H9 (cell line): ENCODE measurements around the gene CD226. TPM values are rescaled to one million over a fixed set of nuclear protein-coding genes. Genes with fewer than 3 reads are reported as not detected.

ENCODE experiments used
- DNase-seq: peaks from one replicate; pipeline ENCODE4 v3.0.0-alpha.2; 2017
- H2AFZ ChIP-seq: one replicate; pipeline ENCODE4 v1.6.1; 2013; ENCODE audit warnings: mild to moderate bottlenecking, low read length, control low read depth, moderate library complexity
- H2AK5ac ChIP-seq: 2 replicates; pipeline ENCODE4 v1.6.1; 2013; ENCODE audit warnings: low read length, control low read depth, mixed read lengths; ENCODE audit not compliant: insufficient read length
- H2BK120ac ChIP-seq: one replicate; pipeline ENCODE4 v1.6.1; 2013; ENCODE audit warnings: low read depth, mild to moderate bottlenecking, low read length, control low read depth, inconsistent platforms; ENCODE audit not compliant: poor library complexity, severe bottlenecking
- H2BK12ac ChIP-seq: 2 replicates; pipeline ENCODE4 v1.6.1; 2013; ENCODE audit warnings: low read length, control low read depth, mixed read lengths, low read depth; ENCODE audit not compliant: insufficient read length
- H2BK15ac ChIP-seq: 2 replicates; pipeline ENCODE4 v1.6.1; 2013; ENCODE audit warnings: low read depth, low read length, control low read depth
- H2BK20ac ChIP-seq: one replicate; pipeline ENCODE4 v1.6.1; 2013; ENCODE audit warnings: low read depth, mild to moderate bottlenecking, low read length, control low read depth, inconsistent platforms; ENCODE audit not compliant: poor library complexity, severe bottlenecking
- H2BK5ac ChIP-seq: 2 replicates; pipeline ENCODE4 v1.6.1; 2013; ENCODE audit warnings: low read length, control low read depth, mixed read lengths; ENCODE audit not compliant: insufficient read length
- H3K14ac ChIP-seq: 2 replicates; pipeline ENCODE4 v1.6.1; 2013; ENCODE audit warnings: low read length, control low read depth; ENCODE audit not compliant: insufficient read depth
- H3K18ac ChIP-seq: 2 replicates; pipeline ENCODE4 v1.6.1; 2013; ENCODE audit warnings: low read depth, mild to moderate bottlenecking, mixed read lengths, low read length, control low read depth; ENCODE audit not compliant: insufficient read length
- H3K23ac ChIP-seq: 2 replicates; pipeline ENCODE4 v1.6.1; 2013; ENCODE audit warnings: low read length, control low read depth, mixed read lengths, low read depth; ENCODE audit not compliant: insufficient read length
- H3K23me2 ChIP-seq: 2 replicates; pipeline ENCODE4 v1.6.1; 2013; ENCODE audit warnings: low read depth, mild to moderate bottlenecking, mixed read lengths, low read length, control low read depth; ENCODE audit not compliant: insufficient read length, poor library complexity, severe bottlenecking
- H3K27ac ChIP-seq: 2 replicates; pipeline ENCODE4 v1.5.1; 2013; ENCODE audit warnings: low read length, control low read depth, mixed read lengths, low read depth; ENCODE audit not compliant: insufficient read length
- H3K27me3 ChIP-seq: 2 replicates; pipeline ENCODE4 v1.6.1; 2013; ENCODE audit warnings: low read length, control low read depth, inconsistent platforms; ENCODE audit not compliant: insufficient read depth
- H3K4ac ChIP-seq: 2 replicates; pipeline ENCODE4 v1.6.1; 2013; ENCODE audit warnings: low read depth, mild to moderate bottlenecking, control low read depth, inconsistent platforms, low read length, moderate library complexity
- H3K4me1 ChIP-seq: 2 replicates; pipeline ENCODE4 v1.6.1; 2013; ENCODE audit warnings: low read length, control low read depth, inconsistent platforms; ENCODE audit not compliant: insufficient read depth
- H3K4me2 ChIP-seq: 2 replicates; pipeline ENCODE4 v1.6.1; 2013; ENCODE audit warnings: low read length, control low read depth, mixed read lengths; ENCODE audit not compliant: insufficient read length, insufficient read depth
- H3K56ac ChIP-seq: 2 replicates; pipeline ENCODE4 v1.6.1; 2013; ENCODE audit warnings: low read depth, mild to moderate bottlenecking, mixed read lengths, low read length, control low read depth; ENCODE audit not compliant: insufficient read length
- H3K79me1 ChIP-seq: 2 replicates; pipeline ENCODE4 v1.6.1; 2013; ENCODE audit warnings: low read depth, mild to moderate bottlenecking, moderate library complexity, low read length, control low read depth, inconsistent platforms; ENCODE audit not compliant: insufficient read depth, poor library complexity, severe bottlenecking
- H3K79me2 ChIP-seq: 2 replicates; pipeline ENCODE4 v1.6.1; 2013; ENCODE audit warnings: low read length, control low read depth, inconsistent platforms; ENCODE audit not compliant: insufficient read depth
- H3K9ac ChIP-seq: 2 replicates; pipeline ENCODE4 v1.6.1; 2013; ENCODE audit warnings: low read length, control low read depth, mixed read lengths; ENCODE audit not compliant: insufficient read length; ENCODE audit errors: extremely low read depth
- H3K9me3 ChIP-seq: one replicate; pipeline ENCODE4 v1.6.1; 2013; ENCODE audit warnings: low read depth, low read length, inconsistent platforms; ENCODE audit not compliant: control insufficient read depth
- H3T11ph ChIP-seq: one replicate; pipeline ENCODE4 v1.6.1; 2013; ENCODE audit warnings: mild to moderate bottlenecking, low read length, control low read depth, inconsistent platforms
- H4K20me1 ChIP-seq: one replicate; pipeline ENCODE4 v1.6.1; 2013; ENCODE audit not compliant: control insufficient read depth, insufficient read length, insufficient read depth
- H4K5ac ChIP-seq: 2 replicates; pipeline ENCODE4 v1.6.1; 2013; ENCODE audit warnings: low read depth, mild to moderate bottlenecking, mixed read lengths, low read length, control low read depth; ENCODE audit not compliant: insufficient read length
- H4K8ac ChIP-seq: replicated peaks from 2 replicates; pipeline ENCODE4 v1.6.1; 2013; ENCODE audit warnings: low read length, control low read depth, mixed read lengths, low read depth; ENCODE audit not compliant: insufficient read length
- H4K91ac ChIP-seq: 2 replicates; pipeline ENCODE4 v1.6.1; 2013; ENCODE audit warnings: low read depth, mild to moderate bottlenecking, moderate library complexity, mixed read lengths, low read length, control low read depth; ENCODE audit not compliant: insufficient read length
- H3K27ac Mint-ChIP-seq, 3 experiments: 2 replicates in 2 of 3; 3 replicates in 1 of 3; pipeline ENCODE4 v1.8.0; 2020 to 2021; ENCODE audit warnings: mixed read lengths in 3 of 3, mild to moderate bottlenecking in 1 of 3, moderate library complexity in 1 of 3
- H3K27me3 Mint-ChIP-seq: 2 replicates; pipeline ENCODE4 v1.8.0; 2021; ENCODE audit warnings: low read depth, mild to moderate bottlenecking, moderate library complexity, mixed read lengths
- H3K36me3 Mint-ChIP-seq, 3 experiments: 2 replicates in 2 of 3; 3 replicates in 1 of 3; pipeline ENCODE4 v1.8.0; 2020 to 2021; ENCODE audit warnings: low read depth in 3 of 3, mixed read lengths in 3 of 3; ENCODE audit not compliant: insufficient read depth in 1 of 3
- H3K4me1 Mint-ChIP-seq, 2 experiments: 2 replicates each; pipeline ENCODE4 v1.8.0; 2020; ENCODE audit warnings: mixed read lengths in 2 of 2
- H3K4me3 Mint-ChIP-seq, 2 experiments: 2 replicates in 1 of 2; 3 replicates in 1 of 2; pipeline ENCODE4 v1.8.0; 2020 to 2021; ENCODE audit warnings: mild to moderate bottlenecking in 2 of 2, mixed read lengths in 2 of 2, moderate library complexity in 1 of 2
- H3K9me3 Mint-ChIP-seq, 2 experiments: 2 replicates in 1 of 2; 3 replicates in 1 of 2; pipeline ENCODE4 v1.8.0; 2020; ENCODE audit warnings: mild to moderate bottlenecking in 2 of 2, mixed read lengths in 2 of 2, moderate library complexity in 1 of 2
- WGBS: extraction: QIAGEN DNeasy Blood & Tissue Kit; methylation state at CpG from one replicate; pipeline ENCODE4 v1.1.7; 2013; ENCODE audit warnings: missing lambda C conversion rate, low lambda C conversion rate, mixed read lengths; ENCODE audit not compliant: insufficient read length; ENCODE audit errors: extremely low coverage; 5-methylcytosine and 5-hydroxymethylcytosine counted together
- total RNA-seq: library from RNA; stranded (reverse); gene quantifications from 2 replicates; pipeline ENCODE4 v1.2.1, GENCODE V29; 2021
- TF ChIP-seq, protein P1 (sequence below): fragments of 200-600 bp; sonication (generic); conservative IDR thresholded peaks from 3 replicates; pipeline ENCODE4 v1.8.0; 2021; ENCODE audit warnings: antibody characterized with exemption, mild to moderate bottlenecking

The CD226 gene
- total RNA-seq, 1 experiment from 2014 or later = not detected

- H2BK12ac ChIP-seq = no peak overlapping the region
- no peak for DNase-seq
- no peaks in the 10 kb centered on the region; the same call in 1 of the 2 replicates for H3K4me1 ChIP-seq
- TF ChIP-seq, protein P1, sequence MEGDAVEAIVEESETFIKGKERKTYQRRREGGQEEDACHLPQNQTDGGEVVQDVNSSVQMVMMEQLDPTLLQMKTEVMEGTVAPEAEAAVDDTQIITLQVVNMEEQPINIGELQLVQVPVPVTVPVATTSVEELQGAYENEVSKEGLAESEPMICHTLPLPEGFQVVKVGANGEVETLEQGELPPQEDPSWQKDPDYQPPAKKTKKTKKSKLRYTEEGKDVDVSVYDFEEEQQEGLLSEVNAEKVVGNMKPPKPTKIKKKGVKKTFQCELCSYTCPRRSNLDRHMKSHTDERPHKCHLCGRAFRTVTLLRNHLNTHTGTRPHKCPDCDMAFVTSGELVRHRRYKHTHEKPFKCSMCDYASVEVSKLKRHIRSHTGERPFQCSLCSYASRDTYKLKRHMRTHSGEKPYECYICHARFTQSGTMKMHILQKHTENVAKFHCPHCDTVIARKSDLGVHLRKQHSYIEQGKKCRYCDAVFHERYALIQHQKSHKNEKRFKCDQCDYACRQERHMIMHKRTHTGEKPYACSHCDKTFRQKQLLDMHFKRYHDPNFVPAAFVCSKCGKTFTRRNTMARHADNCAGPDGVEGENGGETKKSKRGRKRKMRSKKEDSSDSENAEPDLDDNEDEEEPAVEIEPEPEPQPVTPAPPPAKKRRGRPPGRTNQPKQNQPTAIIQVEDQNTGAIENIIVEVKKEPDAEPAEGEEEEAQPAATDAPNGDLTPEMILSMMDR = no peak
- H3K9ac ChIP-seq = no peak overlapping the region
- H3T11ph ChIP-seq = no peak overlapping the region
- H3K79me1 ChIP-seq = no peaks in the 10 kb centered on the region
- Mint-ChIP-seq H3K27ac (no peak overlapping the region), H3K36me3 (no peaks in the 10 kb centered on the region; a peak in 1 of 7 replicates), H3K4me1 (peaks cover 9 to 13% of the 10 kb centered on the region in 2 experiments), H3K4me3 (no peak overlapping the region), H3K27me3 (no peaks in the 10 kb centered on the region), H3K9me3 (no peaks in the 10 kb centered on the region; a peak in 1 of 5 replicates)
- H4K20me1 ChIP-seq = no peaks in the 10 kb centered on the region
- H3K23me2 ChIP-seq = no peaks in the 10 kb centered on the region
- H2BK5ac ChIP-seq = no peak overlapping the region
- H3K18ac ChIP-seq = no peak overlapping the region
- no peak overlapping the region for H2BK20ac ChIP-seq
- H2BK15ac ChIP-seq = no peak overlapping the region
- H2BK120ac ChIP-seq = no peak overlapping the region
- H3K27ac ChIP-seq = no peak overlapping the region
- no peak overlapping the region for H3K4ac ChIP-seq
- no peak overlapping the region for H3K4me2 ChIP-seq
- WGBS = no CpG with 5 or more reads among the region's 2 CpGs
- H2AK5ac ChIP-seq = no peak overlapping the region
- H3K9me3 ChIP-seq = no peaks in the 10 kb centered on the region
- no peaks in the 10 kb centered on the region for H3K79me2 ChIP-seq
- H4K5ac ChIP-seq = no peak overlapping the region
- no peaks in the 10 kb centered on the region for H3K27me3 ChIP-seq
- H3K14ac ChIP-seq = no peak overlapping the region
- no peak overlapping the region for H3K23ac ChIP-seq
- H4K91ac ChIP-seq = no peak overlapping the region
- H4K8ac ChIP-seq = no peak overlapping the region
- no peak overlapping the region for H3K56ac ChIP-seq
- H2AFZ ChIP-seq = no peak overlapping the region
These were observed 103.0 kb downstream of the CD226 start for GRCh38 chr18:69844656-69845055.
